ENCODE measurements around the gene GINS2. TPM values are rescaled to one million over a fixed set of nuclear protein-coding genes. Genes with fewer than 3 reads are reported as not detected.
A peak's percentile ranks its signal among the peaks of the same experiment; 100 is the strongest.

GINS2 gene
- total RNA-seq, 2 experiments from 2014 or later, result 49.3 to 61.7 TPM

DNA sequence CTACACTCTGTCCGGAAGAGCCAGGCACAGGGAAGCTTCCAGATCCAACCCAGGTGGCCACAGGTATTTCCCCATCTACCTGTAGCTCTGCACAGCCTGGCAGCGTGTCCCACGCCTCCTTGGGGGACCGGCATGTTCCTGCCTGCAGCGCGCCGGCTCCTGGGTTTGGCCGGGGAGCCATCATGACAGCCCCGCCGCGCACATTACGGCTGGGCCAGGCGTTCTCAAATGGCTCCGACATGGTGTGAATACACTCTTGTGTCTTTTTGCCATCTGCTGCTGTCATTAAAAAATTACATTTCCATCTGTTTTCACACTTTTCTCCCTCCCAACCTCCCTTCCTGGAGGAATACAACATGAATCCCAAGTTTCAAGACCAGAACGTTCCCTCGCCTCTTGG lies 8.0 kb upstream of the GINS2 start:
- H3K27me3 Mint-ChIP-seq, result peaks cover 21% of the 10 kb centered on the region
- H3K36me3 Mint-ChIP-seq, result no peaks in the 10 kb centered on the region
- no peak for ATAC-seq

GRCh38 chr16:85695196-85696128 lies 6.7 kb upstream of the GINS2 start:
- H3K36me3 Mint-ChIP-seq, result no peaks in the 10 kb centered on the region
- no peaks in the 10 kb centered on the region for H3K9me3 Mint-ChIP-seq (ENCODE audit: low read depth)
- no peaks in the 10 kb centered on the region for H3K4me1 Mint-ChIP-seq
- no peak overlapping the region for H3K27ac Mint-ChIP-seq
- ATAC-seq (no peak), DNase-seq (no peak)
- peaks cover 17% of the 10 kb centered on the region for H3K27me3 Mint-ChIP-seq
- no peak overlapping the region for H3K4me3 Mint-ChIP-seq
- CTCF ChIA-PET, result no interaction called here

More for the DNA sequence above, 8.0 kb upstream of the GINS2 start:
- H3K27ac Mint-ChIP-seq, result no peak overlapping the region
- H3K4me1 Mint-ChIP-seq, result no peaks in the 10 kb centered on the region
- H3K9me3 Mint-ChIP-seq (ENCODE audit: low read depth), result no peaks in the 10 kb centered on the region
- CTCF ChIA-PET, result no interaction called here
- no peak for DNase-seq
- H3K4me3 Mint-ChIP-seq, result no peak overlapping the region

DNA sequence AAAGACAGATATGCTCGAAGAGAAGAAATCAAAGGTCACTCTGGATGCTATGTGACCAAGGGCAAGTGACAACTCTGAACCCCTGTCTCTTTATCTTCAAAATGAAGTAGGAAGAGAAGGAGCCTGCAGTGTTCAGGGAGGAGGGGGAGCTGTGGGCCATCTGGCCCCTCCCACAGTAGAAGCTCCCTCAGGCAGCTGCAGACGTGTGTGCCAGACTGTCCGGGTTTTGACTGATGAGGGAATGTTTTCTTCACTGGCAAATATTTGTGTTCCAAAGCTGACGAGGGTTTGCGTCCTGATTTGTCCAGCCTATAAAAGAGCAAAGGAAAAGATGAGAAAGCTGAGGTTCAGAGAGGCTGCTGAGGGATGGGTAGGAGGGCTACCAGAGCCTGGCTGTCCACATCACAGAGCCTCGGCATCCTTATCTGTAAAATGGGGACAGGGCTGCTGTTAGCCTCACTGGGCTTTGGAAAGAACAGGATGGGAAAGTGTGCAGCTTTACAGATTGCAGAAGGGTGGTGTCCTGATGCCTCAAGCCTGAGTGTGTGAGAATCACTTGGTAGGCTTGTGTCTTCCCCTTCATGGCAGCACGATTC lies 1.8 kb upstream of the GINS2 start:
- DNase-seq, result no peak
- ATAC-seq, result no peak
- no peak overlapping the region for H3K4me3 Mint-ChIP-seq
- peaks cover 16% of the 10 kb centered on the region for H3K4me1 Mint-ChIP-seq
- no peaks in the 10 kb centered on the region for H3K9me3 Mint-ChIP-seq (ENCODE audit: low read depth)
- H3K36me3 Mint-ChIP-seq, result peaks cover 7% of the 10 kb centered on the region
- H3K27ac Mint-ChIP-seq, result no peak overlapping the region
- CTCF ChIA-PET, result interaction anchor here (1.1 to 2.0 kb wide), 3 partner anchors 14 to 385 kb away, joined by 3 to 10 read pairs (median 3); no protein-coding TSS in a partner anchor
- peaks cover 17% of the 10 kb centered on the region for H3K27me3 Mint-ChIP-seq

DNA sequence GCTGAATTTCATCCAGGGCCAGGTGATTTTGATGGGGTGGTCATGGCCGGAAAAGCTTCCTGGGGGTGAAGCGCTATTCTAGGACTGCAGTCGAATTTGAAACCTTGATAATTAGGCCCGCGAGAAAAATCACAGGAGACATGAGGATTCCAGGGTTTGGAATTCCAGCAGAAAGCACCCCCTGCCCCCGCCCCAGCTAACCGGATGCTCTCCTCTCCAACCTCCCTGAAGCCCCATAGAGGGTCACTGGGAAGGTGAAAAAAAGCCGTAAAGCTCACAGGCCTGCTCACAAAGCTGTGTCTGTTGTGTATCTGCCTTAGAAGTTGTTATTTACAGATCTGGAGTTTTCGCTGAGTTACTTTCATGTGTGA lies 1.2 kb upstream of the GINS2 start:
- H3K27ac Mint-ChIP-seq, result no peak overlapping the region
- CTCF ChIA-PET, result interaction anchor here (1.1 to 2.0 kb wide), 4 partner anchors 14 to 384 kb away, joined by 3 to 10 read pairs (median 4); no protein-coding TSS in a partner anchor
- DNase-seq (no peak), ATAC-seq (no peak)
- H3K27me3 Mint-ChIP-seq, result peaks cover 13% of the 10 kb centered on the region
- peaks cover 16% of the 10 kb centered on the region for H3K4me1 Mint-ChIP-seq
- peaks cover 7% of the 10 kb centered on the region for H3K36me3 Mint-ChIP-seq
- H3K9me3 Mint-ChIP-seq (ENCODE audit: low read depth), result no peaks in the 10 kb centered on the region
- H3K4me3 Mint-ChIP-seq, result no peak overlapping the region

DNA sequence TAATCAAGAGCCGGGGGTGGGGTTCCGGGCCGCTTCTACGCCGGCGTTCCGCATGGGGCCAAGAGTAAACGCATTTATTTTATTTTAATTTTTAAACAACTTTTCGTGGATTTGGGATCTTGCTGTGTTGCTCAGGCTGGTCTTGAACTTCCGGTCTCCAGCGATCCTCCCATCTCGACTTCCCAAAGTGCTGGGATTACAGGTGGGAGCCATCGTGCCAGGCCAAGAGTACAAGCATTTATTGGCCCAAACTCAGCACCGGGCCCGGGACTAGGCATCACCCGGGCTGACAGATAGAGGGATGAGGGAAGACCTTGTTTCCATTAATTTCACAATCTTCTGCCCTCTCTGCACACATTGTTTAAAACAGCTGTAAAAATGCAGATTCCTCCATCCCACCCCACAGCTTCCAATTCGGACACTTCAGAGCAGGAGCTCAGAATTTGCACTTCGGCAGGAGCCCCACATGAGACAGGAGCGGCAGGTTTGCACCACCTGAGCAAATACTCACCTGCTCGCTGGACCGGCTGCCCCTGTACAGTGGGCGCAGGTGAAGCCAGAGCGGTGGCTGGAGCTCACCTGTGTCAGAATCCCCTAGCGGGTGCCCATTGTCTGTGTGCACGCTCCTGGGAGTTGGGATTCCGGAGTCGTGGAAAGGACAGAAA lies 663 bp upstream of the GINS2 start:
- Mint-ChIP-seq H3K27me3 (peaks cover 7% of the 10 kb centered on the region), H3K4me3 (peak overlapping the region; percentile 67), H3K4me1 (peaks cover 18% of the 10 kb centered on the region), H3K27ac (no peak overlapping the region), H3K9me3 (ENCODE audit: low read depth) (no peaks in the 10 kb centered on the region), H3K36me3 (peaks cover 9% of the 10 kb centered on the region)
- DNase-seq (no peak), ATAC-seq (no peak)
- CTCF ChIA-PET, result interaction anchor here (0.6 to 2.0 kb wide), 4 partner anchors 28 to 384 kb away, joined by 3 to 6 read pairs (median 4); no protein-coding TSS in a partner anchor

DNA sequence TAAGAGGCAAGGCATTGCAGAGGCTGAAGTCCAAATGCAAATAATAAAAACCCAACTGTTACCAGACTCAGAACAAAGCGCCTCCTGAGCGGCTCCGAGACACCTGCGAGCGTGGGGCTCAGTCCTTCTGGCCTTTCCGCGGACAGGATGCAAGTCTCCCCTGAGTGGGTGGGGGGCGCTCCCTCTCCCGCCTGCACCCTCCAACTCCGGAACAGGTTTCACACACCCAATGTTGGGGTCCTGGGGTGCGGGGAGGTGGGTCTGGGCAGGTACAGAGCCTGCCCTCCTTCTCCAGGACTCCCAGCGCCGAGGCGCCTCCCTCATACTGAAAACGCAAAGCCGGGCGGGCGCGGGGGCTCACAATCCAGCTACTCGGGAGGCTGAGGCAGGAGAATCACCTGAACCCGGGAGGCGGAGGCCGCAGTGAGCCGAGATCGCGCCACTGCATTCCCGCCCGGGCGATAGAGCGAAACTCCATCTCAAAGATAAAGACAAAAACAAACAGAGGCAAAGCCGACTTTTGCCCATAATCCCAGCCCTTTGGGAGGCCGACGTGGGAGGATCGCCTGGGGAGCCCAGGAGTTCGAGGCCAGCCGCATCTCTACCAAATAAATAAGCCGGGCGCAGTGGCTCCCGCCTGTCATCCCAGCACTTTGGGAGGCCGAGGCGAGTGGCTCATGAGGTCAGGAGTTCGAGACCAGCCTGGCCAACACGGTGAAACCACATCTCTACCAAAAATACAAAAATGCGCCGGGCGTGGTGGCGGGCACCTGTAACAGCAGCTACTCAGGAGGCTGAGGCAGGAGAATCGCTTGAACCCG lies 893 bp downstream of the GINS2 start:
- Mint-ChIP-seq H3K4me3 (peak overlapping the region; percentile 79), H3K27me3 (peaks cover 7% of the 10 kb centered on the region), H3K36me3 (peaks cover 17% of the 10 kb centered on the region), H3K9me3 (ENCODE audit: low read depth) (no peaks in the 10 kb centered on the region), H3K27ac (peak overlapping the region; percentile 86), H3K4me1 (peaks cover 22% of the 10 kb centered on the region)
- peak; percentile 47 for DNase-seq
- CTCF ChIA-PET, result interaction anchor here (1.1 to 2.0 kb wide), 3 partner anchors 10 to 71 kb away, joined by 3 to 6 read pairs (median 5); no protein-coding TSS in a partner anchor
- no peak for ATAC-seq

DNA sequence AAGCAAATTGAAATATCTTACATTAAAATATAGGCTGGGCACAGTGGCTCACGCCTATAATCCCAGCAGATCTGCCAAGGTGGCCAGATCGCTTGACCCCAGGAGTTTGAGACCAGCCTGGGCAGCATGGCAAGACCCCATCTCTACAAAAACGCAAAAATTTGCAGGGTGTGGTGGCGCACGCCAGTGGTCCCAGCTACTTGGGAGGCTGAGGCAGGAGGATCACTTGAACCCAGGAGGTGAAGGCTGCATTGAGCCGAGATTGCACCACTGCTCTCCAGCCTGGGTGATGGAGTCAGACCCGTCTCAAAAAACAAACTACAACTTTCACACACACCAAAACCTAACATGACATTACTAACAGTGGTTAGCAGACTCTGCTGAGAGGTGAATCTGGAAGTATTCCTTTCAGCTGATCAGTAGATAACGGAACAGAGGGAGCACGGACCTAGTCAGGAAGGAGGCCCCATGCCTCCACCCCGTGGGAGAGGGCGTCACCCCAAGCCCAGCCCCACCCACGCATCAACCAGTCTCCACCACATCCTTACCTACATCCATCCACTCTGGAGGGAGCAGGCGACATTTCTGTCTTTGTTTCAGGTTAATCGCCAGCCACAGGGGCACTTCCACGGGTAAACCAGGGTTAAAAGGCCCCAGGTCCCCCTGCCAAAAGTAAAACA lies 1.7 kb downstream of the GINS2 start:
- H3K4me3 Mint-ChIP-seq, result peak overlapping the region; percentile 79
- no peaks in the 10 kb centered on the region for H3K9me3 Mint-ChIP-seq (ENCODE audit: low read depth)
- peak overlapping the region; percentile 71 for H3K27ac Mint-ChIP-seq
- peaks cover 17% of the 10 kb centered on the region for H3K36me3 Mint-ChIP-seq
- H3K27me3 Mint-ChIP-seq, result peaks cover 3% of the 10 kb centered on the region
- ATAC-seq (peak; percentile 23), DNase-seq (peak; percentile 78)
- H3K4me1 Mint-ChIP-seq, result peaks cover 22% of the 10 kb centered on the region
- CTCF ChIA-PET, result interaction anchor here (1.1 kb wide), 1 partner anchor 10 kb away, joined by 3 read pairs; no protein-coding TSS in a partner anchor

DNA sequence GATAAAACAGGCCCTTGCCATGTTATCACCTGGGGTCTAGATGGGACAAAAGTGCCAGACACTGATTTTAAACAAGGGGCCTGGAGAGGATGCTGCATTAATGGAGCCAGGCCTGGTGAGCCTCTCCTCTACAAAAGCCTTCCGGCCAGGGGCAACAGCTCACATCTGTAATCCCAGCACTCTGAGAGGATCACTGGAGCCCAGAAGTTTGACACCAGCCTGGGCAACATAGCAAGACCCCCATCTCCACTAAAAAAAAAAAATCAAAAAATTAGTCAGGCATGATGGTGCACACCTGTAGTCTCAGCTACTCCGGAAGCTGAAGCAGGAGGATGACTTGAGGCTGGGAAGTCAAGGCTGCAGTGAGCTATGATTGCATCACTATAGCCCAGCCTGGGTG lies 3.5 kb downstream of the GINS2 start:
- CTCF ChIA-PET, result interaction anchor here (1.1 to 1.4 kb wide), 2 partner anchors 33 to 75 kb away, joined by 3 to 7 read pairs; no protein-coding TSS in a partner anchor
- no peaks in the 10 kb centered on the region for H3K27me3 Mint-ChIP-seq
- peaks cover 29% of the 10 kb centered on the region for H3K36me3 Mint-ChIP-seq
- H3K4me3 Mint-ChIP-seq, result no peak overlapping the region
- no peak for ATAC-seq
- no peaks in the 10 kb centered on the region for H3K9me3 Mint-ChIP-seq (ENCODE audit: low read depth)
- peaks cover 33% of the 10 kb centered on the region for H3K4me1 Mint-ChIP-seq
- H3K27ac Mint-ChIP-seq, result no peak overlapping the region
- DNase-seq, result no peak

DNA sequence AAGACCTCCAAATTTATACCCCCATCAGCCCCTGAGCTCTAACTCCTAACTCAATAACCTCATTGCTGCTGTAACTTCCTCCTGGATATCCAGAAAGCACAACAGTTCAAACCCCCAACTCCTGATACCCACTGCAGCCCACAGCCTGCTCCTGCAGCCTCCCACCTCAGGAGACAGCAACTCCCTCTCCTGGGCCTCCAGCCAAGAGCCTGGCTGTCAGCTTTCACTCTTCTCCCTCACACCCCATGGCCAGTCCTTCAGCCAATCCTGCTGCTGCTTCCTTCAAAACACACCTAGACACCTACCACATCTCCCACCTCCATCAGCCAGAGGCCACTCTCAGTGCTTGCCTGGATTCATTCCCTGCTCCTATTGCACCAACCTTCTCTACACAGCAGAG lies 5.4 kb downstream of the GINS2 start:
- Mint-ChIP-seq H3K4me3 (no peak overlapping the region), H3K9me3 (ENCODE audit: low read depth) (no peaks in the 10 kb centered on the region), H3K27me3 (no peaks in the 10 kb centered on the region), H3K36me3 (peaks cover 39% of the 10 kb centered on the region), H3K4me1 (peaks cover 34% of the 10 kb centered on the region), H3K27ac (no peak overlapping the region)
- no peak for ATAC-seq
- DNase-seq, result no peak
- CTCF ChIA-PET, result interaction anchor here (1.0 to 1.7 kb wide), 4 partner anchors 8 to 268 kb away, joined by 3 to 5 read pairs (median 4); no protein-coding TSS in a partner anchor

GRCh38 chr16:85682516-85682915 lies 6.2 kb downstream of the GINS2 start:
- no peak for ATAC-seq
- Mint-ChIP-seq H3K4me1 (peaks cover 39% of the 10 kb centered on the region), H3K9me3 (ENCODE audit: low read depth) (no peaks in the 10 kb centered on the region), H3K36me3 (peaks cover 41% of the 10 kb centered on the region), H3K27me3 (no peaks in the 10 kb centered on the region), H3K4me3 (no peak overlapping the region), H3K27ac (no peak overlapping the region)
- CTCF ChIA-PET, result interaction anchor here (1.1 to 1.2 kb wide), 4 partner anchors 35 to 267 kb away, joined by 3 to 5 read pairs (median 4); no protein-coding TSS in a partner anchor
- no peak for DNase-seq

GRCh38 chr16:85681255-85681654 lies 7.5 kb downstream of the GINS2 start:
- H3K27me3 Mint-ChIP-seq, result no peaks in the 10 kb centered on the region
- CTCF ChIA-PET, result interaction anchor here (1.1 kb wide), 1 partner anchor 261 kb away, joined by 3 read pairs; no protein-coding TSS in a partner anchor
- H3K4me1 Mint-ChIP-seq, result peaks cover 32% of the 10 kb centered on the region
- no peak overlapping the region for H3K27ac Mint-ChIP-seq
- no peaks in the 10 kb centered on the region for H3K9me3 Mint-ChIP-seq (ENCODE audit: low read depth)
- peaks cover 39% of the 10 kb centered on the region for H3K36me3 Mint-ChIP-seq
- ATAC-seq, result no peak
- H3K4me3 Mint-ChIP-seq, result no peak overlapping the region
- no peak for DNase-seq

- Mint-ChIP-seq H3K36me3 (peaks cover 41% of the 10 kb centered on the region), H3K9me3 (ENCODE audit: low read depth) (no peaks in the 10 kb centered on the region), H3K4me3 (no peak overlapping the region), H3K27me3 (no peaks in the 10 kb centered on the region), H3K27ac (peak overlapping the region; percentile 30), H3K4me1 (peaks cover 31% of the 10 kb centered on the region)
- ATAC-seq (peak; percentile 41), DNase-seq (no peak)
- CTCF ChIA-PET, result interaction anchor here (0.5 kb wide), 1 partner anchor 291 kb away, joined by 3 read pairs; no protein-coding TSS in a partner anchor
These were observed 8.3 kb downstream of the GINS2 start for GRCh38 chr16:85680352-85680944.

Data from activated CD8-positive, alpha-beta memory T cell treated with anti-CD3 and anti-CD28 coated beads, Interleukin-2, amount 10 ng/mL, durations not matched to agents 7 days and 5 days (primary cell).